GM12878 (cell line): Measurements from ENCODE around the gene SLC35E2B. TPM values are rescaled to one million over a fixed set of nuclear protein-coding genes. Genes with fewer than 3 reads are reported as not detected.
"Not testable (repeated sequence)": the region's sequence is repeated elsewhere in the genome, so short reads cannot be mapped to it uniquely, and the experiment has no call there.

Experiments used
- ATAC-seq: fragments of 200-7000 bp; cut with Tn5 transposase; 3 replicates; pipeline ENCODE4 v1.9.1; 2020; ENCODE audit warnings: mild to moderate bottlenecking, moderate library complexity
- Bru-seq: library from RNA; stranded (reverse); fragments of 400-500 nt; gene quantifications from one replicate; lab custom pipeline; 2021; lab: Mats Ljungman, UMichigan
- BruChase-seq, 2 experiments: library from RNA; stranded (reverse); fragments of 400-500 nt; gene quantifications; one replicate each; lab custom pipeline; 2021; lab: Mats Ljungman, UMichigan
- BruUV-seq: library from RNA; stranded (reverse); fragments of 400-500 nt; replicated peaks from 2 replicates; lab custom pipeline; 2021; lab: Mats Ljungman, UMichigan
- CTCF ChIA-PET: fragments of 300-600 bp; sonication (Branson Sonifier 250); formaldehyde crosslinking; extraction: SDS; loops from one replicate; lab custom pipeline; 2021; ENCODE audit warnings: inconsistent platforms; lab: Yijun Ruan, JAX
- POLR2A ChIA-PET: fragments of 350-600 bp; formaldehyde crosslinking; extraction: SDS; loops from one replicate; lab custom pipeline; 2021; ENCODE audit warnings: inconsistent platforms; lab: Charles Lee
- RAD21 ChIA-PET: fragments of 300-600 bp; sonication (Branson Sonifier 250); formaldehyde crosslinking; loops from one replicate; lab custom pipeline; 2023; ENCODE audit warnings: antibody characterized with exemption; ENCODE audit not compliant: unreplicated experiment; lab: Charles Lee
- SMC1A ChIA-PET: fragments of 300-600 bp; sonication (Branson Sonifier 250); formaldehyde crosslinking; loops from one replicate; lab custom pipeline; 2023; ENCODE audit not compliant: unreplicated experiment, uncharacterized antibody; lab: Charles Lee
- DNase-seq: peaks from one replicate; pipeline ENCODE4 v3.0.0-alpha.2; 2011; ENCODE audit warnings: low read depth, low spot score
- FAIRE-seq: peaks from 3 replicates; lab custom pipeline; 2011; peaks lifted over from hg19 to GRCh38; lab: Jason Lieb, UNC
- H2AFZ ChIP-seq: 2 replicates; pipeline ENCODE4 v1.6.0; 2011; ENCODE audit warnings: low read depth, low read length, control low read depth; ENCODE audit not compliant: control insufficient read depth
- H3K27ac ChIP-seq: 2 replicates; pipeline ENCODE4 v1.5.1; 2011; ENCODE audit warnings: control low read depth; ENCODE audit not compliant: control insufficient read depth, insufficient read depth
- H3K27me3 ChIP-seq, 2 experiments: replicated peaks in 1 of 2; 2 replicates each; pipeline versions ENCODE4 v1.6.0 to v1.6.1; 2011; ENCODE audit warnings: low read length in 1 of 2; ENCODE audit not compliant: control insufficient read depth in 2 of 2, insufficient read depth in 2 of 2
- H3K36me3 ChIP-seq, 2 experiments: 2 replicates each; pipeline ENCODE4 v1.5.1; 2011; ENCODE audit warnings: low read length in 1 of 2; ENCODE audit not compliant: control insufficient read depth in 2 of 2, insufficient read depth in 2 of 2
- H3K4me1 ChIP-seq: 2 replicates; pipeline ENCODE4 v1.6.1; 2011; ENCODE audit warnings: mild to moderate bottlenecking, low read length, moderate library complexity, mixed read lengths; ENCODE audit not compliant: control insufficient read depth, insufficient read depth
- H3K4me2 ChIP-seq: 2 replicates; pipeline ENCODE4 v1.6.0; 2011; ENCODE audit warnings: control low read depth; ENCODE audit not compliant: control insufficient read depth, insufficient read depth
- H3K4me3 ChIP-seq: fragments of 200-600 bp; sonication (generic); 2 replicates; pipeline ENCODE4 v1.5.1; 2016
- H3K79me2 ChIP-seq: 2 replicates; pipeline ENCODE4 v1.6.0; 2011; ENCODE audit warnings: low read length; ENCODE audit not compliant: control insufficient read depth, insufficient read depth
- H3K9ac ChIP-seq: 2 replicates; pipeline ENCODE4 v1.8.0; 2011; ENCODE audit warnings: low read length, control low read depth, mixed read lengths; ENCODE audit not compliant: control insufficient read depth, insufficient read depth
- H3K9me3 ChIP-seq: replicated peaks from 3 replicates; pipeline ENCODE4 v1.5.1; 2011; ENCODE audit warnings: mild to moderate bottlenecking, low read length; ENCODE audit not compliant: control insufficient read depth, insufficient read depth
- H4K20me1 ChIP-seq: 2 replicates; pipeline ENCODE4 v1.6.0; 2011; ENCODE audit not compliant: control insufficient read depth, insufficient read depth
- ATF7 ChIP-seq: fragments of 450-650 bp; IDR thresholded peaks from 2 replicates; pipeline ENCODE4 v1.6.1; 2016; ENCODE audit warnings: low read depth, mild to moderate bottlenecking
- BHLHE40 ChIP-seq, 2 experiments: fragments of 450-650 bp in 1 of 2; IDR thresholded peaks; 2 replicates each; pipeline ENCODE4 v1.6.1; 2011 to 2017; ENCODE audit warnings: low read depth in 2 of 2, borderline replicate concordance in 1 of 2, improper control_type of control experiment in 1 of 2, low read length in 1 of 2, mild to moderate bottlenecking in 1 of 2
- CHD1 ChIP-seq: IDR thresholded peaks from 2 replicates; pipeline ENCODE4 v1.6.1; 2012; ENCODE audit warnings: low read depth, low read length, improper control_type of control experiment
- EGR1 ChIP-seq, 2 experiments: IDR thresholded peaks; 1 replicate in 1 of 2; 2 replicates in 1 of 2; pipeline ENCODE4 v1.6.1; 2011 to 2012; ENCODE audit warnings: low read depth in 2 of 2, low read length in 2 of 2, borderline replicate concordance in 1 of 2, mild to moderate bottlenecking in 1 of 2, moderate library complexity in 1 of 2
- FOXK2 ChIP-seq: fragments of 450-650 bp; IDR thresholded peaks from 2 replicates; pipeline ENCODE4 v1.6.1; 2017; ENCODE audit warnings: mild to moderate bottlenecking, moderate library complexity
- HCFC1 ChIP-seq: fragments of 150-350 bp; IDR thresholded peaks from 2 replicates; pipeline ENCODE4 v1.6.1; 2014; ENCODE audit warnings: low read length
- KLF5 ChIP-seq: fragments of 450-650 bp; IDR thresholded peaks from 2 replicates; pipeline ENCODE4 v1.6.1; 2014; ENCODE audit warnings: mild to moderate bottlenecking; ENCODE audit not compliant: partially characterized antibody
- NFIC ChIP-seq: IDR thresholded peaks from 2 replicates; pipeline ENCODE4 v1.6.1; 2012; ENCODE audit warnings: low read depth, mild to moderate bottlenecking, inconsistent platforms, low read length, moderate library complexity
- PAX5 ChIP-seq: IDR thresholded peaks from 2 replicates; pipeline ENCODE4 v1.6.1; 2011; ENCODE audit warnings: low read depth, low read length, borderline replicate concordance
- RELB ChIP-seq: fragments of 450-650 bp; IDR thresholded peaks from 2 replicates; pipeline ENCODE4 v1.6.1; 2017; ENCODE audit warnings: low read depth, mild to moderate bottlenecking, moderate library complexity
- SREBF1 ChIP-seq: IDR thresholded peaks from 2 replicates; pipeline ENCODE4 v1.6.1; 2012; ENCODE audit warnings: mild to moderate bottlenecking, low read length
- SRF ChIP-seq, 2 experiments: IDR thresholded peaks; 2 replicates each; pipeline ENCODE4 v1.6.1; 2011; ENCODE audit warnings: low read depth in 2 of 2, low read length in 2 of 2, mild to moderate bottlenecking in 1 of 2, moderate library complexity in 1 of 2
- ZNF384 ChIP-seq: IDR thresholded peaks from 2 replicates; pipeline ENCODE4 v1.6.1; 2012; ENCODE audit warnings: low read depth, mild to moderate bottlenecking, low read length, improper control_type of control experiment, borderline replicate concordance
- WGBS: methylation state at CpG from one replicate; pipeline ENCODE4 v1.1.6; 2016; ENCODE audit warnings: low lambda C conversion rate; ENCODE audit not compliant: insufficient replicate concordance, insufficient coverage; ENCODE audit errors: missing lambda C conversion rate; 5-methylcytosine and 5-hydroxymethylcytosine counted together
- in situ Hi-C: fragments of 300-500 bp; cut with MboI; formaldehyde crosslinking; loops from 9 replicates; pipeline ENCODE4 v1.14.3; 2018; ENCODE audit warnings: mixed read lengths
- intact Hi-C: fragments of 100-400 bp; cut with micrococcal nuclease; formaldehyde crosslinking; loops from one replicate; pipeline ENCODE4 v1.14.2; 2022; ENCODE audit not compliant: unreplicated experiment
- long read RNA-seq, 2 experiments: library from polyadenylated mRNA; unstranded; transcript quantifications; one replicate each; pipeline ENCODE4 v2.0.0, GENCODE V29; 2019 to 2020
- polyA minus RNA-seq, 3 experiments: library from RNA; depleted of rRNA, polyadenylated mRNA; stranded (reverse); fragments of >200 nt; gene quantifications; 2 replicates each; pipeline ENCODE4 v1.2.3, GENCODE V29; 2011
- polyA plus RNA-seq, 11 experiments: library from polyadenylated mRNA; depleted of rRNA in 4 of 11; unstranded in 6 of 11; stranded (reverse) in 5 of 11; fragments of >200 nt; fragmentation: Nextera tagmentation in 4 of 11; fragmentation: Illumina TruSeq in 1 of 11; extraction: Ambion mirVana in 4 of 11; extraction: Trizol in 1 of 11; gene quantifications; 1 replicate in 1 of 11; 2 replicates in 10 of 11; pipeline versions ENCODE4 v1.2.1 to v1.2.3, GENCODE V29; 2011 to 2016; ENCODE audit warnings: inconsistent platforms in 2 of 11, missing spikeins in 2 of 11, low read depth in 1 of 11
- total RNA-seq, 4 experiments: library from RNA; depleted of rRNA in 3 of 4; stranded (reverse); fragments of >200 nt in 3 of 4; fragmentation: Illumina TruSeq in 1 of 4; extraction: Trizol in 1 of 4; gene quantifications; 2 replicates each; pipeline versions ENCODE4 v1.2.1 to v1.2.3, GENCODE V29; 2013 to 2021
- TF ChIP-seq, protein P1 (sequence below): fragments of 450-650 bp; IDR thresholded peaks from 2 replicates; pipeline ENCODE4 v1.6.1; 2017; ENCODE audit warnings: antibody characterized with exemption, mild to moderate bottlenecking, moderate library complexity

The SLC35E2B gene
- 110 and 118 TPM in 2 replicates for total RNA-seq (2013; cell fraction: nucleolus; rRNA removed)
- total RNA-seq (2014; rRNA removed): 19.8 and 20.2 TPM in 2 replicates
- total RNA-seq (2014; rRNA removed; fragmentation: Illumina TruSeq; extraction: Trizol): 15.8 and 16.5 TPM in 2 replicates
- 33.7 and 36.7 TPM in 2 replicates for total RNA-seq (2021)
- polyA plus RNA-seq (2011; ENCODE audit: low read depth): 16.4 TPM
- 14.4 and 18.4 TPM in 2 replicates for polyA plus RNA-seq (2011; rRNA removed)
- 25.8 and 28.0 TPM in 2 replicates for polyA plus RNA-seq (2011; cell fraction: cytosol; rRNA removed)
- 66.9 and 72.3 TPM in 2 replicates for polyA plus RNA-seq (2011; cell fraction: nucleus; rRNA removed)
- 24.7 and 34.0 TPM in 2 replicates for polyA plus RNA-seq (2012)
- 19.5 and 23.6 TPM in 2 replicates for polyA plus RNA-seq (2014; fragmentation: Illumina TruSeq; extraction: Trizol)
- 1 to 10 TPM; 2.6 to 4.1 TPM for polyA plus RNA-seq (2014; fragmentation: Nextera tagmentation; extraction: Ambion mirVana)
- polyA plus RNA-seq (2014; rRNA removed): 29.3 and 31.5 TPM in 2 replicates
- 10 to 100 TPM; 18.6 to 18.7 TPM for polyA plus RNA-seq (2016; fragmentation: Nextera tagmentation; extraction: Ambion mirVana)
- 12.9 and 24.7 TPM in 2 replicates for polyA minus RNA-seq (2011; rRNA and poly(A)+ RNA removed)
- 11.1 and 12.1 TPM in 2 replicates for polyA minus RNA-seq (2011; cell fraction: cytosol; rRNA and poly(A)+ RNA removed)
- 12.1 and 20.3 TPM in 2 replicates for polyA minus RNA-seq (2011; cell fraction: nucleus; rRNA and poly(A)+ RNA removed)
- percentile 74 among the genes with signal in this experiment for Bru-seq, nascent RNA
- BruChase-seq, experiment 1, labeled RNA remaining after a 6-hour chase: percentile 84 among the genes with signal in this experiment
- BruChase-seq, experiment 2, labeled RNA remaining after a 2-hour chase: percentile 81 among the genes with signal in this experiment
- long read RNA-seq, experiment 1, partial matches to known transcripts: 0 of 2 reads
- long read RNA-seq, experiment 1, other reads (novel, unspliced or antisense): 2 of 2 reads
- long read RNA-seq, experiment 2, partial matches to known transcripts: 1 of 11 reads
- long read RNA-seq, experiment 2, other reads (novel, unspliced or antisense): 10 of 11 reads

DNA sequence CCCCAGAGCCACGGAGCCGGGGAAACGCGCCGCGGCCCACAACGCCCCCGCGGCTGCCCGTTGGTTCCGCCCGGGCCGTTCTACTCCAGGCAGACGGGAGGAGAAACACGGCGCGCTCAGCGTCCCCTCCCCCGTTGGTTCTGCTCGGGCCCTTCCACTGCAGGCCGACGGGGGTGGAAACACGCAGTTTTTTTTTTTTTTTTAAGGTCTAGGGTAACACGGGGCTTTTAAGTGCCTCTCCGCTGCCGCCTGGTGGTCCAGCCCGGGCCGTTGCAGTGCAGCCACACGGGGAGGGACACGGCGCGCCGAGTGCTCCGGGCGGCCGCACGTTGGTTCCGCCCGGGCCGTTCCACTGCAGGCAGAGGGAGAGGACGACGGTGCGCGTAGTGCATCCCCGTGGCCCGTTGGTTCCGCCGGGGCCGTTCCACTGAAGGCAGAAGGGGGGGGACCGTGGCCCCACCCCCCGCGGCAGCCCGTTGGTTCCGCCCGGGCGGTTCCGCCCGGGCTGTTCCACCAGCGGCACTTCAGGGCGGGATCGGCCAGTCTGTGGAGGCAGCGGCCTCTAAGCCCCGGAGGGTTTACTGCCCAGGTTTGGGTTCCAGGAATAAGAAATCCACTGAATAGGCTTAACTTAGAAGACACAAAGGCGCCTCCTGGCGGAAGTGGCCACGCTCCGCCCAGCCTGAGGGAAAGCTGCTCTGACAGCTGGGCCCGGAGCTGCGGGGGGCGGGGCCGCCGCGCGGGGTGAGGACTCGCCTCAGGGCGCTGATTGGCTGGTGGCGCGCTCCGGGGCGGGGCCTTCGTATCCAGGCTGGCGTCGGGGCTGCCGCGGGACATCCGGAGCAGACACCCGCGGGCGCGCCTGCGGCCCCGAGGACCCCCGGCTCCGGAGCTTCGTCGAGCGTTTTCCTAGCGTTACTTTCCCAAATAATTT is at the start of gene SLC35E2B:
Gene SLC35E2B, minus strand, starts transcription at position 82 of the 934 bp plus-strand sequence. CDS start 16,096 bp downstream, outside the sequence.
- H2AFZ ChIP-seq, CTCF ChIA-PET, H3K79me2 ChIP-seq, H3K9me3 ChIP-seq, H3K4me2 ChIP-seq, DNase-seq, RAD21 ChIA-PET, H3K27me3 ChIP-seq, in situ Hi-C loops, H4K20me1 ChIP-seq, POLR2A ChIA-PET, intact Hi-C loops, H3K4me1 ChIP-seq, SMC1A ChIA-PET, H3K36me3 ChIP-seq, BruUV-seq: not testable (repeated sequence)
- Histone ChIP-seq H3K9ac (peak within 1 kb of the TSS; percentile 67; the same call in 1 of the 2 replicates), H3K4me3 (peak within 1 kb of the TSS; percentile 60), H3K27ac (peak within 1 kb of the TSS; percentile 78)
- 0% methylated on average over 17 of the region's 98 CpGs for WGBS
- ATAC-seq (peak; percentile 89), FAIRE-seq (peak; percentile 99)
- TF ChIP-seq ZNF384: peak; percentile 66
- peak; percentile 98 for TF ChIP-seq ATF7
- peak; percentile 79 to 95 for TF ChIP-seq BHLHE40 (IDR thresholded peaks at IDR 0.05; ENCODE audit: borderline replicate concordance in 1 of 2, low read depth in 2 of 2, low read length in 1 of 2)
- peak; percentile 79 for TF ChIP-seq RELB
- TF ChIP-seq EGR1 (IDR thresholded peaks at IDR 0.05; ENCODE audit: borderline replicate concordance in 1 of 2, low read depth in 2 of 2, low read length in 2 of 2): peak in 1 of 2 experiments; percentile 46; a peak in 1 of 3 replicates
- 0 out of 4 replicates have a peak, but pooled peaks of 1 of the 2 experiments have one; percentile 7 for TF ChIP-seq SRF (IDR thresholded peaks at IDR 0.05; ENCODE audit: low read depth in 2 of 2, low read length in 2 of 2)
- TF ChIP-seq, protein P1, sequence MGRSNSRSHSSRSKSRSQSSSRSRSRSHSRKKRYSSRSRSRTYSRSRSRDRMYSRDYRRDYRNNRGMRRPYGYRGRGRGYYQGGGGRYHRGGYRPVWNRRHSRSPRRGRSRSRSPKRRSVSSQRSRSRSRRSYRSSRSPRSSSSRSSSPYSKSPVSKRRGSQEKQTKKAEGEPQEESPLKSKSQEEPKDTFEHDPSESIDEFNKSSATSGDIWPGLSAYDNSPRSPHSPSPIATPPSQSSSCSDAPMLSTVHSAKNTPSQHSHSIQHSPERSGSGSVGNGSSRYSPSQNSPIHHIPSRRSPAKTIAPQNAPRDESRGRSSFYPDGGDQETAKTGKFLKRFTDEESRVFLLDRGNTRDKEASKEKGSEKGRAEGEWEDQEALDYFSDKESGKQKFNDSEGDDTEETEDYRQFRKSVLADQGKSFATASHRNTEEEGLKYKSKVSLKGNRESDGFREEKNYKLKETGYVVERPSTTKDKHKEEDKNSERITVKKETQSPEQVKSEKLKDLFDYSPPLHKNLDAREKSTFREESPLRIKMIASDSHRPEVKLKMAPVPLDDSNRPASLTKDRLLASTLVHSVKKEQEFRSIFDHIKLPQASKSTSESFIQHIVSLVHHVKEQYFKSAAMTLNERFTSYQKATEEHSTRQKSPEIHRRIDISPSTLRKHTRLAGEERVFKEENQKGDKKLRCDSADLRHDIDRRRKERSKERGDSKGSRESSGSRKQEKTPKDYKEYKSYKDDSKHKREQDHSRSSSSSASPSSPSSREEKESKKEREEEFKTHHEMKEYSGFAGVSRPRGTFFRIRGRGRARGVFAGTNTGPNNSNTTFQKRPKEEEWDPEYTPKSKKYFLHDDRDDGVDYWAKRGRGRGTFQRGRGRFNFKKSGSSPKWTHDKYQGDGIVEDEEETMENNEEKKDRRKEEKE: peak; percentile 88
- peak; percentile 98 for TF ChIP-seq KLF5
- peak; percentile 94 for TF ChIP-seq SREBF1
- TF ChIP-seq CHD1: peak; percentile 95; the same call in 1 of the 2 replicates
- 0 out of 2 replicates have a peak, but pooled peaks have one; percentile 20 for TF ChIP-seq HCFC1
- TF ChIP-seq PAX5: 0 out of 2 replicates have a peak, but pooled peaks have one; percentile 22
- 0 out of 2 replicates have a peak, but pooled peaks have one; percentile 49 for TF ChIP-seq NFIC
- peak; percentile 96 for TF ChIP-seq FOXK2
